AG04449 (cell line): Measurements from ENCODE around the gene ASCC2.
A peak's percentile ranks its signal among the peaks of the same experiment; 100 is the strongest.

ENCODE experiments used
- CTCF ChIA-PET: fragments of 350-600 bp; formaldehyde crosslinking; extraction: SDS; loops from one replicate; lab custom pipeline; 2021; ENCODE audit warnings: antibody characterized with exemption; lab: Yijun Ruan, JAX
- POLR2A ChIA-PET: fragments of 400-600, 350-600 bp; formaldehyde crosslinking; extraction: SDS; loops from one replicate; lab custom pipeline; 2020; ENCODE audit warnings: antibody characterized with exemption, inconsistent platforms; lab: Yijun Ruan, JAX
- DNase-seq: peaks from one replicate; pipeline ENCODE4 v3.0.0-alpha.2; 2010; ENCODE audit warnings: low read depth, low spot score
- H3K4me3 ChIP-seq: 2 replicates; pipeline ENCODE4 v1.5.1; 2011; ENCODE audit warnings: low read depth, mild to moderate bottlenecking, control low read depth, low read length
- TF ChIP-seq, protein P1 (sequence below): IDR thresholded peaks from one replicate; pipeline ENCODE4 v1.5.1; 2011; ENCODE audit warnings: mild to moderate bottlenecking, moderate library complexity, low read length, control low read depth, inconsistent platforms; ENCODE audit not compliant: insufficient read depth; ENCODE audit errors: missing control alignments

Gene ASCC2

DNA sequence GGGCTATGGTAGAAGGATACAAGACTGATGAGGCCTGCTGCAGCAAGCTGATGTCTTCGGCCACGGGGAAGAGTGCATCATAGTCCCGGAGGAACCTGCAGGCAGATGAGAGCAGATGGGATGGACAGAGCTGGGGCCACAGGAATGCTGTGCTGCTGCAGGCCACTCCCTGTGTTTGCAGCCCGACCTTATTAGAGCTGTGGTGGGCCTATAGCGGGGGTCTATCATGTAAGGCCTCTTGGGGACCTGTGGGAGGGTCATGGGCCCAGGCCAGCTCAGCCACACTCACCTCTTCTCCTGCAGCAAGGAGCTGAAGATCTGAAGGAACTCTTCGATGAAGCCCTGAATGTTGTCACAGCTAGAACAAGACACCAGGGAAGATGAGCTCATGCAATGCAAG is 31.9 kb downstream of the ASCC2 start:
- no peak overlapping the region for H3K4me3 ChIP-seq
- CTCF ChIA-PET, result interaction anchor here (2.8 kb wide), 1 partner anchor 198 kb away, joined by 10 read pairs; no protein-coding TSS in a partner anchor
- POLR2A ChIA-PET, result no interaction called here
- TF ChIP-seq, protein P1, sequence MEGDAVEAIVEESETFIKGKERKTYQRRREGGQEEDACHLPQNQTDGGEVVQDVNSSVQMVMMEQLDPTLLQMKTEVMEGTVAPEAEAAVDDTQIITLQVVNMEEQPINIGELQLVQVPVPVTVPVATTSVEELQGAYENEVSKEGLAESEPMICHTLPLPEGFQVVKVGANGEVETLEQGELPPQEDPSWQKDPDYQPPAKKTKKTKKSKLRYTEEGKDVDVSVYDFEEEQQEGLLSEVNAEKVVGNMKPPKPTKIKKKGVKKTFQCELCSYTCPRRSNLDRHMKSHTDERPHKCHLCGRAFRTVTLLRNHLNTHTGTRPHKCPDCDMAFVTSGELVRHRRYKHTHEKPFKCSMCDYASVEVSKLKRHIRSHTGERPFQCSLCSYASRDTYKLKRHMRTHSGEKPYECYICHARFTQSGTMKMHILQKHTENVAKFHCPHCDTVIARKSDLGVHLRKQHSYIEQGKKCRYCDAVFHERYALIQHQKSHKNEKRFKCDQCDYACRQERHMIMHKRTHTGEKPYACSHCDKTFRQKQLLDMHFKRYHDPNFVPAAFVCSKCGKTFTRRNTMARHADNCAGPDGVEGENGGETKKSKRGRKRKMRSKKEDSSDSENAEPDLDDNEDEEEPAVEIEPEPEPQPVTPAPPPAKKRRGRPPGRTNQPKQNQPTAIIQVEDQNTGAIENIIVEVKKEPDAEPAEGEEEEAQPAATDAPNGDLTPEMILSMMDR, result no peak
- DNase-seq, result no peak

DNA sequence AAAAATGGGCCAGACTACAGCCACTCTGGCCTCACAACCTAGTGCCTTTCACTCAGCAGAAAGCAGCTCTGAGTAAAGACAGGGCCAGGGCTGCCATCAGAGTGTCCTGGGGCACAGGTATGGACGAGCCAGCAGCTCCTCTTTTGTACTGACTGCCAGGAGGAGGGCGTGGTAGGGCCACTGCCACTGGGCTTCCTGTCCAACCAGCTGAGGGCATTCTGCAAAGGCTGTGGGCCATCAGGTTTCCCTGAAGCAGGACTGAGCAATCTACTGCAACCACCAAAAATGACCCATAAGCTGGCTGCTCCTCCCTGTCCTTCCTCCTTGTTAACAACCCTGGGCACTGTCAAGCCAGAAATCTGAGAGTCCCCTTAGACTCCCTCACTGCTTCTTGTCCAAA is 33.1 kb downstream of the ASCC2 start:
- POLR2A ChIA-PET, result no interaction called here
- TF ChIP-seq, protein P1, result no peak
- no peak for DNase-seq
- H3K4me3 ChIP-seq, result no peak overlapping the region
- CTCF ChIA-PET, result interaction anchor here (0.6 to 2.8 kb wide), 3 partner anchors 32 to 277 kb away, joined by 3 to 10 read pairs (median 3); no protein-coding TSS in a partner anchor

DNA sequence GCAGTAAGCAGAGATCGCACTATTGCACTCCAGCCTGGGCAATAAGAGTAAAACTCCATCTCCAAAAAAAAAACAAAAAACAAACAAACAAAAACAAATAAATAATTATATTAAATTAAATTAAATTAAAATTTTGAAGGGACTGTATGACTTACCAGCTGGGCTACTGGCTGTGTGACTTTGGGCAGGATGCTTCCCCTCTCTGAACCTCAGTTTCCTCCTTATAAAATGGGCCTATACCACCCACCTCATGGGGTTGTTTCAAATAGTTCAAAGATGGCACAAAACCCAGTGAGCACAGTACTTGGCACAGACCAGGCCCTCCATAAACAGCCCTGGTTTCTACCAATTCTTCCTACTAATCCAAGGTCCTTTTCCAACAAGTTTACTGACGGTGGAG is 34.9 kb downstream of the ASCC2 start:
- DNase-seq, result no peak
- H3K4me3 ChIP-seq, result no peak overlapping the region
- POLR2A ChIA-PET, result no interaction called here
- CTCF ChIA-PET, result interaction anchor here (1.1 kb wide), 1 partner anchor 201 kb away, joined by 3 read pairs; no protein-coding TSS in a partner anchor
- TF ChIP-seq, protein P1, result no peak

DNA sequence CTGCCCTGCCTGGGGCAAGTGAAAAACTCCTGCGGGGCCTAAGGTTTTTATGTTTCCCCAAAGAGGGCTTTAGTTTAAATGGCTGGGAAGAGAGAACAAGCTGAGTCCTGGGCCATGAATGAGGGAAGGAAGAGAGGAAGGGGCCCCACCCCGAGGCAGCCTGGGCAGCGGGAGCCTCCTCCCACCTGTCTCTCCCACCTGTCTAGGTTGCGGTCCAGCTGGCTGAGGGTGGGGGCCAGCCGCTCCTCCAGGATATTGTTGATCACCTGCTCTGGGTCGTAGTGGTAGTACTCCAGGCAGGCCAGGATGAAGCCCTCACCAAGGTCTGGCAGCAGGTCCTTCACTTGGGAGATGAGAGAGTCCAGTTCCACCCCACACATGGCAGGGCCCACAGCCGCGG is 36.3 kb downstream of the ASCC2 start:
- CTCF ChIA-PET, result interaction anchor here (0.7 to 2.4 kb wide), 5 partner anchors 10 to 287 kb away, joined by 3 to 9 read pairs (median 4); no protein-coding TSS in a partner anchor
- DNase-seq, result no peak

DNA sequence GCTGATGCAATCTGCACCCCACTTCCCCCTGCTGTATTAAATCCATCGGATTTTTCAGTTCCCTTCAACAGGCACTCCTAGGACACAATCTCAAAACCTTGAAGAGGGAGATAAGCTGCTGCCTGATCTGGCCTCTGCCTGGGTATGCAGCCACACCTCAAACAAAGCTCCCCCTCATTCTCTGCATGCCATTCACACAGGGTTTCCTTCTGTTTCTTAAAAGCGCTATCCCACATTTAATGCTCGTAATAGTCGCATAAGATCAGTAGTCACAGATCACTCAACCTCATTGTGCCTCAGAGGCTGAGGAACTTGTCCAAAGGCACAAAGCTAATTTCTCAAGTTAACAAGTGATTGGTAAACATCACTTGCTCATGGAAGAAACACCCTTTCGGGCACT is 36.9 kb downstream of the ASCC2 start:
- H3K4me3 ChIP-seq, result no peak overlapping the region
- TF ChIP-seq, protein P1, result no peak
- no peak for DNase-seq
- CTCF ChIA-PET, result interaction anchor here (0.7 to 2.4 kb wide), 7 partner anchors 10 to 288 kb away, joined by 3 to 9 read pairs (median 4); no protein-coding TSS in a partner anchor
- POLR2A ChIA-PET, result no interaction called here

More for the DNA sequence above, 36.3 kb downstream of the ASCC2 start:
- no peak overlapping the region for H3K4me3 ChIP-seq
- TF ChIP-seq, protein P1, result no peak
- POLR2A ChIA-PET, result no interaction called here

DNA sequence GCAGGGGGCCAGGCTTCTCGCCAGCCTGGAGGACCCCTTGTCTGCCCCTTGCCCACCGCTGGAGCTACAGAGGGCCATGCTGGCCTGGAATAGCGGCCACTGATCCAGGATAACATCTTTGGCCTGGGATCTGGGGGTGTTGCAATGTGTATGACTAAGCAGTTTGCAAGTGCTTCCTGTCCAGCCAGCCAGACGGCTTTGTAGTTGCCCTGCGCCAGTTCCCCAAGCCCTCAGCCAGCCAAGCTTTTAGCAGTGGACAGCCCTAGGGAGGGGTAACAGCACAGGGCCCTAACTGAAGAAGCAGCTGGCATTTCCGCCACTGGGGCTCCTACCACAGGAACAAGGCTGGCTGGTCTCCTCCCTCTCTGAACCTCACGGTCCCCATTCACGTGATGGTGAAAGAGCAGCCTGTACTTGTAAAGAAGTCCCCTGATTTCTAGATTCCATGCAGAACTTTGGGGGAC is 38.8 kb downstream of the ASCC2 start:
- CTCF ChIA-PET, result interaction anchor here (0.8 to 2.4 kb wide), 7 partner anchors 18 to 288 kb away, joined by 3 to 7 read pairs (median 4); no protein-coding TSS in a partner anchor
- TF ChIP-seq, protein P1, result no peak
- DNase-seq, result peak; percentile 72
- no peak overlapping the region for H3K4me3 ChIP-seq
- POLR2A ChIA-PET, result no interaction called here
